Erythroblast (primary cell): ENCODE results near the gene USP22.

Experiments used
- GATA1 ChIP-seq: IDR thresholded peaks from 2 replicates; pipeline ENCODE4 v1.6.1; 2011; ENCODE audit warnings: low read depth, mild to moderate bottlenecking, control low read depth, low read length, moderate library complexity
- POLR2A ChIP-seq: IDR thresholded peaks from 2 replicates; pipeline ENCODE4 v1.6.1; 2011; ENCODE audit warnings: mild to moderate bottlenecking, low read length

- TF ChIP-seq POLR2A: no peak
- TF ChIP-seq GATA1: no peak
Measured at GRCh38 chr17:21005367-21005766, 37.4 kb downstream of the USP22 start.
